Lower leg skin (tissue), 3 donors: Measurements from ENCODE around the gene PACS2.

ENCODE experiments used
- POLR2A ChIP-seq, 2 donors: fragments of 450-650 bp; IDR thresholded peaks; one replicate each; pipeline ENCODE4 v1.6.1; 2016 to 2017; ENCODE audit warnings: antibody characterized with exemption in 2 of 2, mild to moderate bottlenecking in 1 of 2, moderate library complexity in 1 of 2
- TF ChIP-seq, protein P1 (sequence below), 3 donors: fragments of 450-650 bp; IDR thresholded peaks; one replicate each; pipeline ENCODE4 v1.5.1; 2016; ENCODE audit warnings: antibody characterized with exemption in 3 of 3, mild to moderate bottlenecking in 3 of 3, moderate library complexity in 2 of 3

DNA sequence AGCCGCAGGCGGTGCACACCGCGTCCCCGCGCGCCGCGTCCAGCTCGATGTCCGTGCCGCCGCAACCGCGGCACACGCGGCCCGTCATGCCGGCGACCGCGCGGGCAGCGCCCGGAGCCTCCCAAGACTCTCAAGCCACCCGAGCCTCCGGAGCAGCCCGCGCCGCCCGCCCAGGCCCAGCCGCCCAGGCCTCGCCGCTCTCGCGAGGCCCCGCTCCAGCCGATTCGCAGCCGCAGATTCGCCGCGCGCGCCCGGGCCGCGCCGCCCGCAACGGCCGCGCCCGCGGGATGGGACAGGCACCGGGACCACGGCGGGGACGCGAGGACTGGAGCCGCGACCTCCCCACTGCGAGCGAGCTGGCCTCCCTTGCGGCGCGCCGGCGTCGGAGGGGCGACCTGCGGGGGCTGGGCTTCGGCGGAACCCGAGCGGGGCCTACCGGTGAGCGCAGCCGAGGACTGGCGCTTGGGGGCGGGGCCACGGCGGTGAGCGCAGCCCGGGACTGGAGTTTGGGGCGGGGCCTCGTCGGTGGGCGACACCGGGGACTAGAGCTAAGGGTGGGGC, 13.9 kb upstream of the PACS2 start, which contains the start of gene BRF1:
- TF ChIP-seq, protein P1, sequence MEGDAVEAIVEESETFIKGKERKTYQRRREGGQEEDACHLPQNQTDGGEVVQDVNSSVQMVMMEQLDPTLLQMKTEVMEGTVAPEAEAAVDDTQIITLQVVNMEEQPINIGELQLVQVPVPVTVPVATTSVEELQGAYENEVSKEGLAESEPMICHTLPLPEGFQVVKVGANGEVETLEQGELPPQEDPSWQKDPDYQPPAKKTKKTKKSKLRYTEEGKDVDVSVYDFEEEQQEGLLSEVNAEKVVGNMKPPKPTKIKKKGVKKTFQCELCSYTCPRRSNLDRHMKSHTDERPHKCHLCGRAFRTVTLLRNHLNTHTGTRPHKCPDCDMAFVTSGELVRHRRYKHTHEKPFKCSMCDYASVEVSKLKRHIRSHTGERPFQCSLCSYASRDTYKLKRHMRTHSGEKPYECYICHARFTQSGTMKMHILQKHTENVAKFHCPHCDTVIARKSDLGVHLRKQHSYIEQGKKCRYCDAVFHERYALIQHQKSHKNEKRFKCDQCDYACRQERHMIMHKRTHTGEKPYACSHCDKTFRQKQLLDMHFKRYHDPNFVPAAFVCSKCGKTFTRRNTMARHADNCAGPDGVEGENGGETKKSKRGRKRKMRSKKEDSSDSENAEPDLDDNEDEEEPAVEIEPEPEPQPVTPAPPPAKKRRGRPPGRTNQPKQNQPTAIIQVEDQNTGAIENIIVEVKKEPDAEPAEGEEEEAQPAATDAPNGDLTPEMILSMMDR (IDR thresholded peaks at IDR 0.05): no peak
- no peak for TF ChIP-seq POLR2A (IDR thresholded peaks at IDR 0.05)
